ENCODE data around the gene ZFHX3. TPM values are rescaled to one million over a fixed set of nuclear protein-coding genes. Genes with fewer than 3 reads are reported as not detected.

The ZFHX3 gene
- total and polyA plus RNA-seq, 10 of the 15 experiments (the other 5 are each of a cell fraction or from before 2014, with no cell fraction given): 0.68 to 8.6 (median 2.0) TPM

- no peaks in the 10 kb centered on the region for H3K9me3 ChIP-seq (replicated peaks; ENCODE audit: control insufficient read depth, insufficient read depth, low read length)
- DNase-seq (ENCODE audit: low read depth, low spot score) (no peak), ATAC-seq (peak; percentile 19; the same call in 1 of the 3 replicates), FAIRE-seq (no peak)
- H3K27me3 ChIP-seq (replicated peaks in 1 of 2; ENCODE audit: control insufficient read depth in 2 of 2, insufficient read depth in 2 of 2, low read length in 1 of 2): no peaks in the 10 kb centered on the region
- RAD21 ChIA-PET (ENCODE audit: unreplicated experiment): interaction anchor here (1.0 to 3.0 kb wide), 4 partner anchors 10 to 247 kb away, joined by 3 to 14 read pairs (median 6); no protein-coding TSS in a partner anchor
- WGBS (ENCODE audit: insufficient coverage, insufficient replicate concordance, low lambda C conversion rate, missing lambda C conversion rate): 55% methylated on average over 4 of the region's 4 CpGs
- POLR2A ChIA-PET: interaction anchor here (0.9 kb wide), 1 partner anchor 14 kb away, joined by 3 read pairs; no protein-coding TSS in a partner anchor
- H2AFZ ChIP-seq (ENCODE audit: control insufficient read depth, low read depth, low read length): no peak overlapping the region; the same call in 1 of the 2 replicates
- in situ Hi-C loops (cut with MboI): no loop called here
- peak; percentile 88 for TF ChIP-seq EED (IDR thresholded peaks at IDR 0.05; ENCODE audit: low read depth)
- TF ChIP-seq IKZF2 (IDR thresholded peaks at IDR 0.05): 0 out of 4 replicates have a peak, but pooled peaks of 1 of the 2 experiments have one; percentile 26
- TF ChIP-seq RUNX3 (IDR thresholded peaks at IDR 0.05; ENCODE audit: low read length): 0 out of 2 replicates have a peak, but pooled peaks have one; percentile 33
- TF ChIP-seq ATF7 (IDR thresholded peaks at IDR 0.05; ENCODE audit: low read depth): no peak
- H3K27ac ChIP-seq (ENCODE audit: control insufficient read depth, insufficient read depth): peak overlapping the region; percentile 3
- SMC1A ChIA-PET (ENCODE audit: uncharacterized antibody, unreplicated experiment): interaction anchor here (0.8 to 3.0 kb wide), 5 partner anchors 9 to 186 kb away, joined by 3 to 16 read pairs (median 5); no protein-coding TSS in a partner anchor
- BruUV-seq (replicated peaks): no TSS peak
- H3K79me2 ChIP-seq (ENCODE audit: control insufficient read depth, insufficient read depth, low read length): peaks cover 47% of the 10 kb centered on the region
- H4K20me1 ChIP-seq (ENCODE audit: control insufficient read depth, insufficient read depth): no peaks in the 10 kb centered on the region
- H3K36me3 ChIP-seq (ENCODE audit: control insufficient read depth in 2 of 2, insufficient read depth in 2 of 2, low read length in 1 of 2): no peaks in the 10 kb centered on the region
- peak overlapping the region; percentile 73 for H3K4me2 ChIP-seq (ENCODE audit: control insufficient read depth, insufficient read depth)
- H3K9ac ChIP-seq (ENCODE audit: control insufficient read depth, insufficient read depth, low read length): peak overlapping the region; percentile 48
- no peak overlapping the region; the same call in 1 of the 2 replicates for H3K4me3 ChIP-seq
- peaks cover 57% of the 10 kb centered on the region for H3K4me1 ChIP-seq (ENCODE audit: control insufficient read depth, insufficient read depth, low read length)
- CTCF ChIA-PET: interaction anchor here (11.3 kb wide), 1 partner anchor 210 kb away, joined by 57 read pairs; no protein-coding TSS in a partner anchor
- intact Hi-C loops (cut with micrococcal nuclease; ENCODE audit: unreplicated experiment): no loop called here
Measured at GRCh38 chr16:73042807-73043206, 5.1 kb downstream of the ZFHX3 start.

DNA sequence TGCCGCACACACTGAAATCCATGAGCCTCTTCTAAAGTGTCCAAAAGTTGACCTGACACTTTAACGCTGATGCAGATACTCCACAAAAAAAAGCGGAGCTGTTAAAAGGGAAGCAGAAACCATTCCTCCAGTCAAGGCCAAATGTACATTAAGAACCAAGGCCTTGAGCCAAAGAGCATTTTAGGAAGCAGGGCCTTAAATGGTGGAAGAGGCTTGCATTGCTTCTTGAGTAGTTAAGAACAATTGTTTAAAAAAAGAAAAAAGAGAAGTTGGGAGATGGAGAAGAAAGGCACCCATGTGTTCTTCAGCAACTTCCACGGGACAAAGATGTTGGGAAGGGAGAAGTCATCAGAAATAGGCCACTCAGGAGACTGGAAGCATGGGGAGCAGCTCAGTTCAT, 6.3 kb downstream of the ZFHX3 start:
- ATAC-seq (no peak), DNase-seq (ENCODE audit: low read depth, low spot score) (no peak), FAIRE-seq (no peak)
- Histone ChIP-seq H3K79me2 (ENCODE audit: control insufficient read depth, insufficient read depth, low read length) (peaks cover 54% of the 10 kb centered on the region), H3K4me3 (no peak overlapping the region), H3K9ac (ENCODE audit: control insufficient read depth, insufficient read depth, low read length) (no peak overlapping the region; the same call in 1 of the 2 replicates), H3K27me3 (replicated peaks in 1 of 2; ENCODE audit: control insufficient read depth in 2 of 2, insufficient read depth in 2 of 2, low read length in 1 of 2) (no peaks in the 10 kb centered on the region), H3K9me3 (replicated peaks; ENCODE audit: control insufficient read depth, insufficient read depth, low read length) (no peaks in the 10 kb centered on the region), H3K4me1 (ENCODE audit: control insufficient read depth, insufficient read depth, low read length) (peaks cover 69% of the 10 kb centered on the region), H3K36me3 (ENCODE audit: control insufficient read depth in 2 of 2, insufficient read depth in 2 of 2, low read length in 1 of 2) (no peaks in the 10 kb centered on the region), H2AFZ (ENCODE audit: control insufficient read depth, low read depth, low read length) (no peak overlapping the region), H4K20me1 (ENCODE audit: control insufficient read depth, insufficient read depth) (no peaks in the 10 kb centered on the region), H3K27ac (ENCODE audit: control insufficient read depth, insufficient read depth) (no peak overlapping the region), H3K4me2 (ENCODE audit: control insufficient read depth, insufficient read depth) (peak overlapping the region; percentile 73)
- in situ Hi-C loops (cut with MboI) (no loop called here), intact Hi-C loops (cut with micrococcal nuclease; ENCODE audit: unreplicated experiment) (no loop called here)
- ChIA-PET RAD21 (ENCODE audit: unreplicated experiment) (no interaction called here), CTCF (interaction anchor here (11.3 kb wide), 1 partner anchor 209 kb away, joined by 57 read pairs; no protein-coding TSS in a partner anchor), POLR2A (no interaction called here), SMC1A (ENCODE audit: uncharacterized antibody, unreplicated experiment) (interaction anchor here (1.3 kb wide), 1 partner anchor 21 kb away, joined by 5 read pairs; no protein-coding TSS in a partner anchor)
- 98% methylated on average over 4 of the region's 4 CpGs for WGBS (ENCODE audit: insufficient coverage, insufficient replicate concordance, low lambda C conversion rate, missing lambda C conversion rate)
- no TSS peak for BruUV-seq (replicated peaks)
- TF ChIP-seq, protein P1, sequence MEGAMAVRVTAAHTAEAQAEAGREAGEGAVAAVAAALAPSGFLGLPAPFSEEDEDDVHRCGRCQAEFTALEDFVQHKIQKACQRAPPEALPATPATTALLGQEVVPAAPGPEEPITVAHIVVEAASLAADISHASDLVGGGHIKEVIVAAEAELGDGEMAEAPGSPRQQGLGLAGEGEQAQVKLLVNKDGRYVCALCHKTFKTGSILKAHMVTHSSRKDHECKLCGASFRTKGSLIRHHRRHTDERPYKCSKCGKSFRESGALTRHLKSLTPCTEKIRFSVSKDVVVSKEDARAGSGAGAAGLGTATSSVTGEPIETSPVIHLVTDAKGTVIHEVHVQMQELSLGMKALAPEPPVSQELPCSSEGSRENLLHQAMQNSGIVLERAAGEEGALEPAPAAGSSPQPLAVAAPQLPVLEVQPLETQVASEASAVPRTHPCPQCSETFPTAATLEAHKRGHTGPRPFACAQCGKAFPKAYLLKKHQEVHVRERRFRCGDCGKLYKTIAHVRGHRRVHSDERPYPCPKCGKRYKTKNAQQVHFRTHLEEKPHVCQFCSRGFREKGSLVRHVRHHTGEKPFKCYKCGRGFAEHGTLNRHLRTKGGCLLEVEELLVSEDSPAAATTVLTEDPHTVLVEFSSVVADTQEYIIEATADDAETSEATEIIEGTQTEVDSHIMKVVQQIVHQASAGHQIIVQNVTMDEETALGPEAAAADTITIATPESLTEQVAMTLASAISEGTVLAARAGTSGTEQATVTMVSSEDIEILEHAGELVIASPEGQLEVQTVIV (IDR thresholded peaks at IDR 0.05; ENCODE audit: borderline replicate concordance, partially characterized antibody): no peak
- TF ChIP-seq, protein P2, sequence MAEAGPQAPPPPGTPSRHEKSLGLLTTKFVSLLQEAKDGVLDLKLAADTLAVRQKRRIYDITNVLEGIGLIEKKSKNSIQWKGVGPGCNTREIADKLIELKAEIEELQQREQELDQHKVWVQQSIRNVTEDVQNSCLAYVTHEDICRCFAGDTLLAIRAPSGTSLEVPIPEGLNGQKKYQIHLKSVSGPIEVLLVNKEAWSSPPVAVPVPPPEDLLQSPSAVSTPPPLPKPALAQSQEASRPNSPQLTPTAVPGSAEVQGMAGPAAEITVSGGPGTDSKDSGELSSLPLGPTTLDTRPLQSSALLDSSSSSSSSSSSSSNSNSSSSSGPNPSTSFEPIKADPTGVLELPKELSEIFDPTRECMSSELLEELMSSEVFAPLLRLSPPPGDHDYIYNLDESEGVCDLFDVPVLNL (IDR thresholded peaks at IDR 0.05; ENCODE audit: low read depth, low read length): no peak
- TF ChIP-seq HCFC1 (IDR thresholded peaks at IDR 0.05; ENCODE audit: low read length) (no peak), USF2 (IDR thresholded peaks at IDR 0.05; ENCODE audit: borderline replicate concordance, low read depth, low read length) (no peak), PKNOX1 (IDR thresholded peaks at IDR 0.05) (no peak), CBX5 (IDR thresholded peaks at IDR 0.05; ENCODE audit: low read depth) (no peak), SMARCA5 (IDR thresholded peaks at IDR 0.05) (no peak), GATAD2B (conservative IDR thresholded peaks at IDR 0.05; ENCODE audit: low read depth) (no peak)
